Activated CD8-positive, alpha-beta memory T cell treated with anti-CD3 and anti-CD28 coated beads, Interleukin-2, amount 50 U/mL, for 1 hour (primary cell): ENCODE data around the gene EIF4E2.

ENCODE experiments used
- DNase-seq: peaks from one replicate; pipeline ENCODE4 v3.0.0-alpha.2; 2020; ENCODE audit errors: extremely low read depth

EIF4E2 gene

DNA sequence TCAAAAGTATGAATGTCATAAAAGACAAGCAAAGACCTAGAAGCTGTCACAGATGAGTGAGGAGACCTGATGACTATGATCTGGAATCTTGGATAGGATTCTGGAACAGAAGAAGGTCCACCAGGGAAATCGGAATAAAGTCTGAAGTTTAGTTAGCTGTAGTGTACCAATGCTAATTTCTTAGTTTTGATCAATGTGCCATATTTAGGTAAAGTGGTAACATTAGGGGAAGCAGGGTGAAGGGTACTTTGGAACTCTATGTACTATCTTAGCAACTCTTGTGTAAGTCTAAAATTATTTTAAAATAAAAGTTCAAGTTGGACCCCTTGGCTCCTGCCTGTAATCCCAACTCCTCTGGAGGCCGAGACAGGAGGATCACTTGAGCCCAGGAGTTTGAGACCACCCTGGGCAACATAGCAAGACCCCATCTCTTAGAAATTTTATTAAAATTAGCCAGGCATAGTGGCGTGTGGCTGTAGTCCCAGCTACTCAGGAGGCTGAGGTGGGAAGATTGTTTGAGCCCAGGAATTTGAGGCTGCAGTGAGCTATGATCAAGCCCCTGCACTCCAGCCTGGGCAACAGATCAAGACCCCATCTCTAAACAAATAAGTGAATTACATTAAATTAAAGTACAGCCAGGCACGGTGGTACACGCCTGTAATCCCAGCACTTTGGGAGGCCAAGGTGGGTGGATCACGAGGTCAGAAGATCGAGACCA, 47.0 kb downstream of the EIF4E2 start:
- no peak for DNase-seq

DNA sequence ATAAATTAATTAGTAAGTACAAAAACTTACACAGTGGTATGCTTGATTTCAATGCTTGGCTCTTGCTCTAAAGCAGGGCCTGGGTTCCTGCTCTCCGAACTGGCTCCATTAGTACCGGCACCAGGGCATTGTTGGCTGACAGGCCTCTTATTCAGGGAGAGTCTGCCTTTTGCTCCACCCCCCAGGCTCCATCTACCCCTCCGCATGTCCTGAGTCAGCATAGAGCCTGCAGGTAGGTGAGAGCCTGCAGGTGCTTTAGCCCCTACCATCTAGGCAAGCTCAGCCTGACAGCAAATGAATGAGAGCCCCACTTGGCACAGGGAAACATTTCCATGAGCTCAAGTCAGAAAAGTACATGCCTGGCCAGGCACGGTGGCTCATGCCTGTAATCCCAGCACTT, 47.8 kb downstream of the EIF4E2 start:
- no peak for DNase-seq

DNA sequence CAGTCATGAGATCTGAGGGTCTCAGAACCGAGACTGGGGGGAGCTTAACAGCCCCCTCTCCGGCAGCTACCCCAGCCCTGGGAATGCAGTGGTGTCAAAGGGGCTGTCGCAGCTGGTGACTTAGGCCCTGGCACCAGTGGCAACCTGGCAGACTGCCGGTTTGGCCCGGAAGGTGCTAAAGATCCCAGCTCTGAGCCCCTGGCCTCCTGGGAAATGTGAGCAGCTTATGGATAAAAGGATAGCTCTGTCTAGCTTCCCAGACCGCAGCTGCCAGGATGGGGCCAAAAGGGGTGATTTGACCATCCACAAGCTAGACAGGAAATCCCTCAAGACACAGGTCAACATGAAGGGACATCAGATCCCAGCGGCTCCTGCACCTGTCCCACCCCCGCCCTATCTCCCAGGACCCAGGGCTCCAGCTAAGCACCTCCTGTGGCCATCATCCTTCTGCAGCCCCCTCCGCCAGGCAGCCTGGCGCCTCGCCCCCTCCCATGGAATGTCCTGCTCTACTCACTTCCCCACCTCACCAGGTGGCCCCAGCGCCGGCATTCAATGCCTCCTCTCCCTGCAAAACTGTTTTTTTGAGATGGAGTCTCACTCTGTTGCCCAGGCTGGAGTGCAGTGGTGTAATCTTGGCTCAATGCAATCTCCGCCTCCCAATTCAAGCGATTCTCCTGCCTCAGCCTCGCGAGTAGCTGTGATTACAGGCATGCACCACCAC, 49.7 kb downstream of the EIF4E2 start:
- DNase-seq, result no peak

DNA sequence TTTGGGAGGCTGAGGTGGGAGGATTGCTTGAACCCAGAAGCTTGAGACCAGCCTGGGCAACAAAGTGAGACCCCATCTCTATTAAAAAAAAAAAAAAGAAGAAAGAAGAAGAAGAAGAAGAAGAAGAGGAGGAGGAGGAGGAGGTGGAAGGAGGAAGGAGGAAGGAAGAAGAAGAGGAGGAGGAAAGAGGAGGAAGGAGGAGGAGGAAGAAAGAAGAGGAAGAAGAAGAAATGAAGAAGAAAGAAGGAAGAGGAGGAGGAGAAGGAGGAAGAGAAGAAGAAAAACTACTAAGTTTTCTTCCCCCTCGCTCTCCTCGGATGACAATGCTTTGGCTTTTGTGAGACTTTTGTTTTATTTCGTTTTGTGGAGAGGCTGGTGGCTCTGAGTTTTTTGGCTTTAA, 52.8 kb downstream of the EIF4E2 start:
- no peak for DNase-seq

DNA sequence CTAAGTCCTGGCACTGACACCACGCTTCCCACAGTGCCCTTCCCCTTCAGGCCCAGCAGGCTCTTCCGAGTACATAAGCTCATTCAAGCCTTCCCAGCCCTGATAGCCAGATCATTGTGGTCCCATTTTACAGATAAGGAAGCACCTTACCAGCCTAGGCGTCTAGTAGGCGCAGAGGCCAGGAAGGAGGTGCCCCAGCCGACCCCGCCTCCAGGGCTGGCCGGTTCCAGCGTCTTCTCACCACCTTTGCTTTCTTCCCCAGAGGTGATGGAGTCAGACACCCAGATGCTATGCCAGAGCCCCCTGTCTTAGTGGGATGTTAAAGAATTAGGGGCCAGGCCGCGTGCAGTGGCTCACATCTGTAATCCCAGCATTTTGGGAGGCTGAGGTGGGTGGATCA, 54.0 kb downstream of the EIF4E2 start:
- DNase-seq, result no peak

DNA sequence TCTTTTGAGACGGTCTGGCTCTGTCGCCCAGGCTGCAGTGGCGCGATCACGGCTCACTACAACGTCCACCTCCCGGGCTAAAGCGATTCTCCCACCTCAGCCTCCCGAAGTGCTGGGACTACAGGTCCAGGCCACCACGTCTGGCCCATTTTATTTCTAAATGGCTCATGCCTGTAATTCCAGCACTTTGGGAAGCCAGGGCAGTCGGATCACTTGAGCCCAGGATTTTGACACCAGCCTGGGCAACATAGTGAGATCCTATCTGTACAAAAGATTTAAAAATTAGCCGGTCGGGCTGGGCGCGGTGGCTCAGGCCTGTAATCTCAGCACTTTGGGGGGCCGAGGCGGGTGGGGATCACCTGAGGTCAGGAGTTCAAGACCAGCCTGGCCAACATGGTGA, 56.5 kb downstream of the EIF4E2 start:
- no peak for DNase-seq

DNA sequence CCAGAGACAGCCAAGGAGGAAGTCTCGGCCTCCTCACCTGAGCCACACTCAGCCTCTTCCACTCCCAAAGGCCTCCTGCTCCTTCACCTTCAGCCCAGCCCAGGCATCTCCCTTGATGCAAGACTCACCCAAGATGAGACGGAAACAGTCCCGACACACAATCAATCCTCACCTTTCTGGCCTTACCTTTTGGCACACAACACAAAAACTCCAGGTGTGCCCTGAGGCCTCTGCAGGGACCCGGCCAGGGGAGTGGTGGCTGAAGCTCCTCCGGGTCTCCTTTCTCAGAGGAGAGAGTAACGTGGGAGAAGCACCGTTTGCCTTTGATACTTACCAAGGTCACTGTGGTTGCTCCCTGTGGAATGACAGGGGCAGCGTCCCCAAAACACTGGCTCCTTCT, 59.1 kb downstream of the EIF4E2 start:
- DNase-seq, result no peak

DNA sequence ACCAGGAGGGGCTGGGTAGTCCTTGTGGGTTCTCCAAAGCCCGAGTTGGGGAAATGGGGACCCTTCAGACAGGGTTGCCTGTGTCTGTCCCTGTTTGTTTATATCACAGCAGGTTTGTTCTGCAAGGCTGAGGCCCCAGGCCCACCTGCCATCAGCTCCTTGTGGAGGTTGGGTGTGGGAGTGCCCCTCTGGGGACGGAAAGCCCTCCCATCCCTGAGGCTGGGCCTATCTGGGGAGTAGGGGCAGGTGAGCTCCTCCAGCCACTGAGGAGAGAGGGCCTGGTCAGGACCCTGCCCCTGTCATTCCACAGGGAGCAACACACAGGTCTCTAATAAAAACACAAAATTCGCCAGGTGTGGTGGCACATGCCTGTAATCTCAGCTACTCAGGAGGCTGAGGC, 59.6 kb downstream of the EIF4E2 start:
- no peak for DNase-seq

DNA sequence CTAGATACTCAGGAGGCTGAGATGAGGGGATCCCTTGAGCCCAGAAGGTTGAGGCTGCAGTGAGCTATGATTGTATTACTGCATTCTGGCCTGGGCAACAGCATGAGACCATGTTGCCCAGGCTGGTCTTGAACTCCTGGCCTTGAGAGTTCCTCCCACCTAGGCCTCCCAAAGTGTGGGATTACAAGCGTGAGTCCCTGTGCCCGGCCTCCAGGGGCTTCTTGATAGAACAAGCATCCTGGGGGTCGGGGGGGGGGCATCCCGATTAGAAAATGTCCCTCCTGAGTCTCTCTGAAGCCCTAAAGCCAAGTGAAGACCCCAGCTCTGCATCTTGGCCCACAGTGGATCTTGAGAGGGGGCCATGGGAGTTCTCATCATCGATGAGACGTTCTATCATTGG, 60.6 kb downstream of the EIF4E2 start:
- DNase-seq, result no peak

DNA sequence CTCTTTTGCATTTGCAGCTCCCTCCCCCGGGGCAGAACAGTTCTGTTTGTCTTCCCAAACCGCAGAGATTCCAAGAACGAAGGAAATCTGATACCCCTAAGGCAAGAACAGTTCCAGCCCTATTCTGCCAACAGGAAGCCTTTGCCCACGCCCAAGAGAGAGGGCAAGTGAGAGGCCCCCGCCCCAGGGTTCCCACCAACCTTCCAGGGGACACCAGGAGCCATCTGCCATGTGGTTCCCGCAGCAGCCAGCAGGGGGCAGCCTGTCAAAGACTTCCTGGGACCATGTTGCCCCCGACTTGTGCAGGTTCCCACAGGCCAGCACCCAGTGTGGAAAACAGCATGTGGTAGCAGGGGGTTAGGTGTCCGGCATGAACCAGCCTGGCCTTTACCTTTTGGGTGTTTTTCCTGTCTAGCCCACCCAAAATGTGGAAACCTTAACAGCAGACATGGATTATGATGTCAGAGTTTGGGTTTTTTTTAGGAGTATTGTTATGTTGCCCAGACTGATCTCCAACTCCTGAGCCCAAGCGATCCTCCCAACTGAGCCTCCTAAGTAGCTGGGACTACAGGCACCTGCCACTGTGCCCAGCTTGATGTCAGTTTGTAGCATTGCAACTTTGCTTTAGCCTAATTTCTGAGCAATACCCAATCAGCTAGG, 61.2 kb downstream of the EIF4E2 start:
- no peak for DNase-seq

DNA sequence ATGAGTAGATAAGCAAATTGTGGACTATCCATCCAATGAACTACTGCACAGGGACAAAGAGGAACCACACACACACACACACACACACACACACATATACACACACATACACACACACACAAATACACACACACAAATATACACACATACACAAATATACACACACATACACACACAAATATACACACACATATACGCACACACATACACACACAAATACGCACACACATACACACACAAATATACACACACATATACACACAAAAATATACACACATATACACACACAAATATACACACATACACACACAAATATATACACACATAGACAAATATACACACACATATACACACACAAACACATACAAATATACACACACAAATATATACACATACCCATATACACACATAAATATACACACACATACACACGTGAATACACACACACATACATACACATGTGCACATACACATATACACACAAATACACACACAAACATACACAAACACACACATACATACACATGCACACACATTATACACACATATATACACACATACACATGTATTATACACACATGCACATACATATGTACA, 63.1 kb downstream of the EIF4E2 start:
- no peak for DNase-seq

DNA sequence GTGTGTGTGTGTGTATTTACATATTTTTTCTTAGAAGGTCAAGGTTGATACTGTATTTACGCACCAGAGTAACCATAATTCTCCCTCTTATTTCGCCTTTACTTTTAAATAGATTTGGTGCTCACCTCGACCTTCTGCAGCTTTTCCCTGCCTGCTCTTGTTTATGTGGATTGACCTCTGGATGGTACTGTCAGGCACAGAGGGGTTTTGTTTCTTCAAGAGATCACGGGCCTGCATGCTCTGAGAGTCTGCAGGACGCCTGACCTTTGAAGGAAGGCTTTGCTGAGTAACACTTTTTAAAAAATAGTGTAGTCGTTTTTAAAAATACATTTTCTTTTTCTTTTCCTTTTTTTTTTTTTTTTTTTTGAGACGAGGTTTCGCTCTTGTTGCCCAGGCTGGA, 64.8 kb downstream of the EIF4E2 start:
- DNase-seq, result no peak
